Neural cell (in vitro differentiated cells): ENCODE data around the gene PCDHB14. TPM values are rescaled to one million over a fixed set of nuclear protein-coding genes. Genes with fewer than 3 reads are reported as not detected.

Experiments used
- polyA plus RNA-seq: library from polyadenylated mRNA; depleted of rRNA; stranded (reverse); fragments of >200 nt; gene quantifications from 2 replicates; pipeline ENCODE4 v1.2.3, GENCODE V29; 2014

PCDHB14 gene
- polyA plus RNA-seq, 1 donor from 2014 or later: 12.6 TPM

Other genes with a start within 250 kb of the PCDHB14 start
- gene PCDHB1, start 172.0 kb upstream of the PCDHB14 start, polyA plus RNA-seq: 0.10 TPM in 1 of 2 replicates, not detected in the other
- 103 and 105 TPM in 2 replicates for gene PCDHB2, start 128.7 kb upstream of the PCDHB14 start, polyA plus RNA-seq
- 3.9 and 4.9 TPM in 2 replicates for gene PCDHB3, start 122.9 kb upstream of the PCDHB14 start, polyA plus RNA-seq
- 4.2 and 4.3 TPM in 2 replicates for gene PCDHB4, start 101.5 kb upstream of the PCDHB14 start, polyA plus RNA-seq
- 4.5 and 4.7 TPM in 2 replicates for gene PCDHB5, start 88.1 kb upstream of the PCDHB14 start, polyA plus RNA-seq
- 1.6 and 1.7 TPM in 2 replicates for gene PCDHB6, start 73.3 kb upstream of the PCDHB14 start, polyA plus RNA-seq
- gene PCDHB7, start 50.7 kb upstream of the PCDHB14 start, polyA plus RNA-seq: 0.99 and 2.1 TPM in 2 replicates
- gene PCDHB8, start 45.6 kb upstream of the PCDHB14 start, polyA plus RNA-seq: 0.76 and 0.81 TPM in 2 replicates
- gene PCDHB16, start 41.0 kb upstream of the PCDHB14 start, polyA plus RNA-seq: 2.1 and 2.8 TPM in 2 replicates
- 4.8 and 4.9 TPM in 2 replicates for gene PCDHB9, start 36.2 kb upstream of the PCDHB14 start, polyA plus RNA-seq
- gene PCDHB10, start 31.0 kb upstream of the PCDHB14 start, polyA plus RNA-seq: 8.7 and 9.6 TPM in 2 replicates
- 2.7 and 3.7 TPM in 2 replicates for gene PCDHB11, start 23.7 kb upstream of the PCDHB14 start, polyA plus RNA-seq
- 1.3 and 2.2 TPM in 2 replicates for gene PCDHB12, start 14.6 kb upstream of the PCDHB14 start, polyA plus RNA-seq
- 1.0 and 1.6 TPM in 2 replicates for gene PCDHB13, start 9.4 kb upstream of the PCDHB14 start, polyA plus RNA-seq
- gene PCDHB15, start 22.1 kb downstream of the PCDHB14 start, polyA plus RNA-seq: 11.2 and 13.7 TPM in 2 replicates
- gene SLC25A2, start 80.7 kb downstream of the PCDHB14 start, polyA plus RNA-seq: not detected in 2 replicates
- 173 and 198 TPM in 2 replicates for gene TAF7, start 97.4 kb downstream of the PCDHB14 start, polyA plus RNA-seq
- 0.19 and 0.50 TPM in 2 replicates for gene PCDHGA1, start 107.2 kb downstream of the PCDHB14 start, polyA plus RNA-seq
- gene PCDHGA2, start 115.4 kb downstream of the PCDHB14 start, polyA plus RNA-seq: 0.21 and 0.26 TPM in 2 replicates
- 0.10 and 0.26 TPM in 2 replicates for gene PCDHGA3, start 120.5 kb downstream of the PCDHB14 start, polyA plus RNA-seq
- 0.46 and 0.68 TPM in 2 replicates for gene PCDHGB1, start 126.8 kb downstream of the PCDHB14 start, polyA plus RNA-seq
- gene PCDHGA4, start 131.7 kb downstream of the PCDHB14 start, polyA plus RNA-seq: 0.38 TPM in 1 of 2 replicates, not detected in the other
- 0.30 and 0.43 TPM in 2 replicates for gene PCDHGB2, start 136.7 kb downstream of the PCDHB14 start, polyA plus RNA-seq
- gene PCDHGA5, start 140.8 kb downstream of the PCDHB14 start, polyA plus RNA-seq: 0.25 TPM in 1 of 2 replicates, not detected in the other
- not detected in 2 replicates for gene PCDHGB3, start 146.9 kb downstream of the PCDHB14 start, polyA plus RNA-seq
- 0.09 TPM in 1 of 2 replicates, not detected in the other for gene PCDHGA6, start 150.5 kb downstream of the PCDHB14 start, polyA plus RNA-seq
- not detected in 2 replicates for gene PCDHGA7, start 159.4 kb downstream of the PCDHB14 start, polyA plus RNA-seq
- gene PCDHGB4, start 164.4 kb downstream of the PCDHB14 start, polyA plus RNA-seq: 9.3 and 13.0 TPM in 2 replicates
- 0.19 and 0.38 TPM in 2 replicates for gene PCDHGA8, start 169.3 kb downstream of the PCDHB14 start, polyA plus RNA-seq
- gene PCDHGB5, start 174.6 kb downstream of the PCDHB14 start, polyA plus RNA-seq: 0.17 and 0.54 TPM in 2 replicates
- 0.11 TPM in 1 of 2 replicates, not detected in the other for gene PCDHGA9, start 179.4 kb downstream of the PCDHB14 start, polyA plus RNA-seq
- 29.2 and 34.4 TPM in 2 replicates for gene PCDHGB6, start 184.7 kb downstream of the PCDHB14 start, polyA plus RNA-seq
- 7.3 and 8.1 TPM in 2 replicates for gene PCDHGA10, start 189.6 kb downstream of the PCDHB14 start, polyA plus RNA-seq
- 4.7 and 5.1 TPM in 2 replicates for gene PCDHGB7, start 194.3 kb downstream of the PCDHB14 start, polyA plus RNA-seq
- 0.32 and 0.62 TPM in 2 replicates for gene PCDHGA11, start 197.7 kb downstream of the PCDHB14 start, polyA plus RNA-seq
- 0.11 and 0.56 TPM in 2 replicates for gene PCDHGA12, start 207.2 kb downstream of the PCDHB14 start, polyA plus RNA-seq